GM18870 (cell line): ENCODE measurements around the gene SH2D7.
A peak's percentile ranks its signal among the peaks of the same experiment; 100 is the strongest.

Source experiments
- ATAC-seq: cut with Tn5 transposase; IDR thresholded peaks from one replicate; pipeline ENCODE4 v1.9.1; 2021; ENCODE audit warnings: moderate library complexity; ENCODE audit not compliant: unreplicated experiment

Gene SH2D7

GRCh38 chr15:78059110-78059839, 33.1 kb upstream of the SH2D7 start:
- no peak for ATAC-seq

- no peak for ATAC-seq
Observed at GRCh38 chr15:78060232-78060631, 32.1 kb upstream of the SH2D7 start.

DNA sequence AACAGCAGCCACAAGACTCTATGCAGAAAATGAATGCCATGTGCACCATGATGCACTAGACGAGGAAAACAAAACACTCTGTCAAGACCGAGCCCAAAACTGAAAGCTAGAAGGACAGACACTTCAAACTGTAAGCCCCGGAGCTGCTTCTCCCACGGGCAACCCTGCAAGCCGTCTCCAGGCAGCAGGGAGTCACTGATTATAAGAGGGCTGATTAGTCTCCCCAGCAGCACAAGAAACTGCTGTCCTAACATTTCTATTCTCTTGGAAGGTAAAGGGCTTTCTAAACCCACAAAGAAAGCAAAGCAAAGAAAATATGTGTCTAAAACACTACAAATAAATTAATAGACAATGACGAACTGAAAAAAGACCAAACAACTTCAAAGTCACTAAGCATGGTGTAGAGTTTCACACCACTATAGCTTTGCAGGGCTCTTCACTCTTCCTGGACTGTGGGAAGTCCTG, 30.4 kb upstream of the SH2D7 start:
- ATAC-seq: no peak

DNA sequence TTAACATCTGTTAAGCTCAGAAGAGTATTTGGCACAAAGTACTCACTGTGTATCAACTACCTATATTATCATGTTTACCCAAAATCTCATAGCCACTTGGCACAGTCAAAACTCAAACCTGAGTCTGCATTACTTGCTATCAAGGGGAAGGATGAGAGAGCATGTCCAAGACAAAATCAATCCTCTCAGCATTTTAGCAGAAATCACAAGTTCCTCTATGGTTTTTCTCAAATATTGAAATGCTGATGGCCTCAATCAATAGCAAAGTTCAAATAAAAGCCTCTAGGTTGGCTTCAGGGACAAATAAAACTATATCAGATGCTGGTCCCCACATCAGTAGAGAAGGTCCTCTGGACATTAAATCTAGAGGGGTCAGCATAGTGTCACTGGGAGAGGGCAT, 29.1 kb upstream of the SH2D7 start:
- no peak for ATAC-seq

DNA sequence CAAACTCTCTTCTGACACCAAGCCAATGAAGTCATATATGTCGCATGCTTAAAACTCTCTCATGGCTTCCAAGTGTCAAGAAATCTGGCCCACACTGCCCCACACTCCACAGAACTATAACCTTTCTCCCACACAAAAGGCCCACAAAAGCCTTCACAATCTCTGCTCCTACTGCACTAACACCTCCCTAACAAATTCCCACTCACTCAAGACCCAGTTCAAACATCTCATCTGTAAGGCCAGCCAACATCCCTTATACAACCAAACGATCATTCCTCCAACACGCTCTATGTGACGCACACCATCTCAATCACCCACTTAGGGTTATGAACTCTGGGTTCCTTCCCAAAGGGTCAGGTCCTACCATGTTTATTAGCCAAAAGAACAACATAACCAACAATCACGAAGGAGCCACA, 28.4 kb upstream of the SH2D7 start:
- no peak for ATAC-seq

DNA sequence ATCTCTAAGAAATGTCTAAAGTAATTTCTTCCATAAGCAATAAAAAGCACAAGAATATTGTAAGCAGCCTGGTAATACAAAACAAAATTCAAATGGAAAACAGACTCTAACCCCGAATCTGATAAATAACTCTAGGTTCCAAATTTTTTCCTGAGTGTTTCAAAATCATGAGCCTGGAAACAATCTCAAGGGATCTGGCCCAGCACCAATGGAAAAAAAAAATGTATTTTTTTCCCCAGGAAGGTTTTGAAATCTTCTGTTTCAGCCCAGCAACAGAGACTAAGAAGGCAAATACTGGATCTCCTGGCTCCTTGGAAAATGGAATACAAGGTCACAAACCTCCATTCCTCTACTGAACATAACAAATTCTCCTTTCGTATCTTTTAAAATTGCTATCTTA, 27.8 kb upstream of the SH2D7 start:
- no peak for ATAC-seq

DNA sequence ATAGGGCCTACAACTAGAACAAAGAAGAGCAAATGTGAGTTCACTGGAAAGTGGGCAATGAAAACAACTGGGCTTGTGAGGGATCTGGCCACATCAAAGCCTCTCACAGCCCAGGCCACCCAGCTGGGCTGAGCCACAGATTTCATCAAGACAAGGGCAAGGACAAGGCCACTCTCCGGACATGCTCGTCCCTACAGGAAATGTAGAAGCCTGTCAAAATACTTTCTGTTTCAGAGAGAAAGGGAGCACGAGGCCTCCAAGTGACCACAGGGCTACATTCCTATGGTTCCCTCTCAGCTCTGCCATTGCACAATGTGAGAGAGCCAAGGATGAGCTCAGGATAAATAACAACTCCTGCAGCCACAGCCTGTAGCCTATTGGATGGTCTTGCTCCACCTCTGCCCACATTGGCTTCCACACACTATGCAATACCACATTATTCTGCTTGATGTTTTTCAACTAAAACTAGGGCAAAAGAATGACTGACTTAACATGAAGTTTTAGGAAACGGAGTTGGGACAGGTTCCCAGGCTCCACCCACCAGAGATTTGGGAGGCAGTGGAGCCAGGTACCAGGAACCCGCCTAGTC, 27.0 kb upstream of the SH2D7 start:
- ATAC-seq: no peak

GRCh38 chr15:78065973-78066946, 26.1 kb upstream of the SH2D7 start:
- peak; percentile 53 for ATAC-seq

DNA sequence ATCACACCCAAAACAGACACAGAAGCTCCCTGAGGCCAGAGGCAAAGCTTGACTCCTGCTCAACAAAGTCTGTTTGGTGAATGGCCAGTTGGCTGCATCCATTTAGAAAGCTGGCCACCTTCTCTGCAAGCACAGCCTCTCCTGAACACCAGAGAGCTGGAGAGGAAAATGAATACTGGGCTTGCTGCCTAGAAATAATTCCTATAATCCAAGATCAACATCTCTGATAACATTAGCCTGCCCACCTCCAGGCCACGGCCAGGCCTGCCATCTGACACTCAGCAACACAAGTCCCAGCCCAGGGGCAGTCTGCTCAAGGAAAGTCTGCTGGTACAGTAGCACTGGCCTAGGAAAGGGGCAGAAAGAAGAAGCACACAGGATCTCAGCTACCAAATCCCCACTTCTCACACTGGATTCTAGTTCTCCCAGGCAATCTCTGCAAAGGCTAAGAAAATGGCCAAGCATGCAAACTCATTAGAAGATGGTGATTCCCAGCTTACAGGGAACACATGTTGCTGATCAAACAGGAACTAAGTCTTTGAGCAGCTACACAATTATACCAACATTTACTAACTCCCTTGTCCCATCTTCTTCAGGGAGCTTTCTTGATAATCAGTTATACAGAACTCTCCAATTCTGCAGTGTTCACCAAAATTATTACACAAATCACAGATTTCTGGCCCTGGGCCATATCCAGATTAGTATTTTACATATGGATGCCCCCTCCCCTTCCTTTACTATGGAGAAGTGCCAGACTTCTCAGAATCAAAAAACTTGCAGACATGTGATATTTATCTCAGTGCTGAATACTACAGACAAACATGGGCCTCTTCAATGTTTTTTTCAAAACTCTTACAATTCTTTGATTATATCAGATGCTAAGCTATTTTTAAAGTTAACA, 24.8 kb upstream of the SH2D7 start:
- ATAC-seq: no peak

DNA sequence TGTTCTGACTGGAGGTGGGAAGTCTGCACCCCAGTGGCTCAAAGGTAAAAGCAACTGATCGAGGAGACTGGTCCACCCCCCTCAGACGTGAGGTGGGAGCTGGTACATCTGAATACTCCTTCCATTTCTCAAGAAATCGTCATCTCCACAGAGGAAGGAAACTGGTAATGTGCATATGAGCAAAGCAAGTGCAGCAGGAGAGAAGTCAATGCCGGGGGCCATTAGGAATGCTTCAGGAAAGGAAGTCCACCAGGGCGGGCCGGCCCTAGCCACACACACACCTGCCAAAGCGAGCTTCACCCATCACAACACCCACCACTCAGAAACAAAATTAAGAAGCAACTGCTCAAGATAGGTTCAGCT, 23.3 kb upstream of the SH2D7 start:
- no peak for ATAC-seq

DNA sequence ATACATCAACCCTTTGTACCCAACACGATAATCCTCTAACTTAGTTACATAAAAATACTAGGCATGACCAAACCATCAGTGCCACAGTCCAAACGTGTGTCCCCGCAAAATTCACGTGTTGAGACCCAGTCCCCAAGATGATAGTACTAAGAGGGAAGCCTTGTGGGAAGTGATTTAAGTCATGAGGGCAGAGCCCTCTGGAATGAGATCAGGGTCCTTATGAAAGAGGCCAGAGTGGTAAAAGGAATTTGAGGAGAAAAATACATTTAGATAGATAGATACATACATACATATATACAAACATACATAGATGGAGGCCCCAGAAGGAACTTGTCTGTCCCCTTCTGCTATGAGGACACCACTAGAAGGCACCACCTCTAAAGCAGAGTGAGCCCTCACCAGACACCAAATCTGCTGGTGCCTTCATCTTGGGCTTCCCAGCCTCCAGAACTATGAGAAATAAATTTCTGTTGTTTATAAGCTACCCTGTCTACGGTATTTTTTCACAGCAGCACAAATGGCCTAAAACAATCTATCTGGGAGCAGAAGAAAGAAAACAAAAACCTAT, 22.8 kb upstream of the SH2D7 start:
- no peak for ATAC-seq

- no peak for ATAC-seq
Observed at GRCh38 chr15:78070049-78070700, 22.2 kb upstream of the SH2D7 start.

- ATAC-seq: no peak
Observed at GRCh38 chr15:78071383-78071782, 21.0 kb upstream of the SH2D7 start.

DNA sequence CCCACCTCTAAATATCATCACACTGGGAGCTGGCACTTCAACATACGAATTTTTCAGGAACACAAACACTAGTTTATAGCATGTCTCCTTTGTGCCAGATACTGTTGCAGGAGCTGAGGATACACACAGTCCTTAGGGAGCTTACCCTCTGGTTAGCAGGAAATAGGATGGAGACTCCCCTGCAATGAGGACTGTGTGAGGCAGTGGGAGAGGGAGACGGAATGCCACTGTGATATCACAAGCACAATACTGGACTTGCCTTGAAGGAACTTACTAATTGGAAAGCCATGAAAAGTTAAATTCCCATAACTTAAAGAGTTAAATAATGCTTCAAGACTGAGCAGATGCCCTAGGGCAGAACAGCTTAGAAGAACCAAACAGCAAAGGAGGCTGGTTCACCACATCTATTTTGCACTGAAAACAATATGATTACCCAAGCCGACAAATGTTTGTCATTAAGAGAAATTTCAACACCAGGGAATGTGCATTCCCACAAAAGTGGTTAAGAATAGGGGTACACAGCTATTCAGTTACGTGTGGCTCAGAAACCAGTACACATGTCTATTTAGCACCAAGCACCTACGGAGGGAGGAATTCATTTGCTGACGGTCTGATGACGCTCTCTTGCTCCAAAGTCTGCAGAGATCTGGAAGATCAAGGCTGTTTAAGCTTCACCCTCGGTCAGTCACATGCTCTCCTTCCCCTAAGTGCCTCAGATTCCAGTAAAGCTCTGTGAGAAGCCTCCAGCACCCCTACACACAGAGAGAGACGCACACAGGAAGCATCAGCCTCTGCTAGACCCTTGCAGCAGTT, 20.1 kb upstream of the SH2D7 start:
- ATAC-seq: no peak

DNA sequence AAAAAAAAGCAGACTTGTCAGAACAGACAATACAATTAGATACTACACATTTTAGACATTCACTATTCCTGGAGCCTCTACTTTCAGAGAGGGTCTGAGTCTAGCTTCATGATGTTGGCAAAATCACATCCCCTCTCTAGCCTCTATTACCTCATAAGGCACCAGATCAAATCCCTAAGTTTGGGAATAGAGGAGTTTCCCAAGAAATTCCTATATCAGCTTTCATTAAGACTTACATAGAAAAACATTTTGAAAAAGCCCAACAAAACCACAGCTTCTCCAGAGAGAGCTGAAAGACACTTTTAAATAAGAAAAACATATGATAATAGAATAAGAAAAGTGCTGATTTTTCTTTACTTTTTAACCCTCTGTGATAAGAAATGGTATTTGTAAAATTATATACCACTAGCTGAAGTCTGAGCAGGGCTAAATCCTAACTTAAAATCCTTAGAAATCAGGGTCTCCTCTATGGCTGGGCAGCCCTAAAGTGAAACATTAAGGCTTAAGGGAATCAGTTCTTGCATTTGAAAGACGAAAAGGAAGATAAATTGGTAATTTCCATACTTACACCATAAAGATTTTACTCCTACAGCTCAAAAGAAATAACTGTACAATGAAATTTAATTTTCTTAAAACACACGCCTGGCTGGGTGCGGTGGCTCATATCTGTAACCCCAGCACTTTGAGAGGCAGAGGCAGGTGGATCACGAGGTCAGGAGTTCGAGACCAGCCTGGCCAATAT, 19.1 kb upstream of the SH2D7 start:
- no peak for ATAC-seq

DNA sequence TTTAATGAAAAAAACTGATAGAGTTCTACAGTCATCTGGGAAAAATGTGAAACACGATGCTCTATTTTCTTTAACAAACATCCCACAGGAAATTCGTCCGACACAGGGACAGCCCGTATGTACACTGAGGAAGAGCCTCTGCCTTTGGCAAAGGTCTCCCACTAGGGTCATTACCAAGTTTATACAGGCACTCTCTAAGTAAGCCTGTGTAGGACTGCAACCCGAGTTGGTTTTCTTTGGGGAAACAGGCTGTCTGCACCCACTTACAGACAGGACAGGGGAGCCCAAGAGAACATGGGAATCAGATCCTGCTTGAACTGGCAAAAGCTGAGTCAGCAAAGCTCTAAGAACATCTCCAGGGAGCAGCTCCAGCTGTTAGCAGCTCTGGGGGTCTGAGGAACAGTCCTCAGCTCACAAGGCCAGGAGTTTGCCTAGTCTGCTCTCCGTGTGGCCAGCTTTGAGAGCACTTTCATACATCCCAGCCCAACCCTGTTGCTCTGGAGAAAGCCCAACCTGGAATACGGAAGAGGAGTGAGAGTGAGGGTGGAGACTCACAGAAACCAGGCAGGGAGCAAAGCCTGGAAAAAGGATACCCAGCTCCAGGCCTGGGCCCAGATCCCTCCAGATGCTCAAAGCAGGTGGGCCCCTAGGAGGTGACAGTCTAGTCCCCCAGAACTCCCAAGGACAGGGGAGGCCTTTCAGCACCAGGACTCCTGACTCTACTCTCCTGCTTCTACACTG, 16.7 kb upstream of the SH2D7 start:
- ATAC-seq: no peak

GRCh38 chr15:78076231-78077052, 15.9 kb upstream of the SH2D7 start:
- no peak for ATAC-seq
